ENCODE data around the gene TFIP11.

The TFIP11 gene

GRCh38 chr22:26501996-26502395, 10.3 kb downstream of the TFIP11 start:
- H3K4me3 ChIP-seq (ENCODE audit: low read length) = no peak overlapping the region
- H3K4me2 ChIP-seq (ENCODE audit: low read length) = no peak overlapping the region
- H3K4me1 ChIP-seq (ENCODE audit: control insufficient read depth, insufficient read depth, low read length) = peaks cover 6% of the 10 kb centered on the region
- H3K36me3 ChIP-seq (ENCODE audit: insufficient read depth, low read length) = peaks cover 69% of the 10 kb centered on the region
- H3K9me3 ChIP-seq (replicated peaks; ENCODE audit: low read length) = no peaks in the 10 kb centered on the region
- H3K27me3 ChIP-seq (ENCODE audit: control insufficient read depth, insufficient read depth, low read length) = no peaks in the 10 kb centered on the region
- H3K9ac ChIP-seq (ENCODE audit: low read depth, low read length) = no peak overlapping the region

DNA sequence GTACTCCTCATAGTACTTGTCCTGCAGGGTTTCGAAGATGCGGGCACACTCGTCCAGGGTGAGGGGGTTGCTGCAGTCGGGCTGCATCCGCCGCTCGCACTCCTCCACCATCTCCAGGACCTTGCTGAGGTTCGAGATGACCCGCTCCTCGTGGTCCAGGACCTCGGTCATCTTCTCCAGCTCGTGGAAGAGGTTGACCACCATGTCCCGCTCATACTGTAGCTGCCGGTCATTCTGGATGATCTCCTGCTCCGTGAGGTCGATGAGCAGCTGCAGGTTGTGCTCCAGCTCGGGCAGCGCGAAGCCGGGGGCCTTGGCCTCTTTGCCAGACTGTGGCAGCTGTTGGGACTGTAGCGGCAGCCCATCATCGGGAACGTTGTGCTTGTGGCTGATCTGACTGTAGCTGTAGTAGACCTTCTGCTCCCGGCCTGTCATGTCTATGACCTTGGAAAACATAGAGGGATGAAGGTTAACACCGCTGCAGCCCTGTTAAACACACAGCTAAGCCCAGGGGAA, 13.0 kb downstream of the TFIP11 start:
- Histone ChIP-seq H3K4me3 (ENCODE audit: low read length) (no peak overlapping the region), H3K4me1 (ENCODE audit: control insufficient read depth, insufficient read depth, low read length) (peaks cover 6% of the 10 kb centered on the region), H3K36me3 (ENCODE audit: insufficient read depth, low read length) (peaks cover 72% of the 10 kb centered on the region), H3K9ac (ENCODE audit: low read depth, low read length) (no peak overlapping the region), H3K9me3 (replicated peaks; ENCODE audit: low read length) (no peaks in the 10 kb centered on the region), H3K4me2 (ENCODE audit: low read length) (no peak overlapping the region), H3K27me3 (ENCODE audit: control insufficient read depth, insufficient read depth, low read length) (no peaks in the 10 kb centered on the region)

DNA sequence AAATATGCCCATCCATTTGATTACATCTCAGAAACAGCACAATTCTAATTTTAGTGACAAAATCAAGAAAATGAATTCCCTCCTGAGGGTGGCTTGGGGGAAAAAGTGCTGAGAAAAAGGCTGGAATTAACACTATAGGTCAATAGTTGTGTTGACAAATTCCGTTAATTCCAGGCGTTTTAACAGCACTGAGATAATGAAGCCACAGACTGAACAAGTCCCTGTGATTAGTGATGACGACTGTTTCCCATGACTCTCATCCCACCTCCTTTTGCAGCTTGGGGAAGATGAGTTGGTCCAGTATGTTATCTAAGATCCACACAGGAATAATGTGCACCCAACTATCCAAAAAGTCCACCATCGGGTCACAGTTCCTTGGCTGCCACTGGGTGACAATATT, 15.8 kb downstream of the TFIP11 start:
- no peaks in the 10 kb centered on the region for H3K27me3 ChIP-seq (ENCODE audit: control insufficient read depth, insufficient read depth, low read length)
- H3K9me3 ChIP-seq (replicated peaks; ENCODE audit: low read length) = no peaks in the 10 kb centered on the region
- H3K4me2 ChIP-seq (ENCODE audit: low read length) = no peak overlapping the region
- H3K4me1 ChIP-seq (ENCODE audit: control insufficient read depth, insufficient read depth, low read length) = peaks cover 6% of the 10 kb centered on the region
- H3K4me3 ChIP-seq (ENCODE audit: low read length) = no peak overlapping the region
- no peak overlapping the region for H3K9ac ChIP-seq (ENCODE audit: low read depth, low read length)
- peaks cover 68% of the 10 kb centered on the region for H3K36me3 ChIP-seq (ENCODE audit: insufficient read depth, low read length)

- Histone ChIP-seq H3K4me2 (ENCODE audit: low read length) (no peak overlapping the region), H3K9ac (ENCODE audit: low read depth, low read length) (no peak overlapping the region), H3K36me3 (ENCODE audit: insufficient read depth, low read length) (peaks cover 77% of the 10 kb centered on the region), H3K27me3 (ENCODE audit: control insufficient read depth, insufficient read depth, low read length) (no peaks in the 10 kb centered on the region), H3K4me1 (ENCODE audit: control insufficient read depth, insufficient read depth, low read length) (no peaks in the 10 kb centered on the region), H3K9me3 (replicated peaks; ENCODE audit: low read length) (no peaks in the 10 kb centered on the region), H3K4me3 (ENCODE audit: low read length) (no peak overlapping the region)
Measured at GRCh38 chr22:26494506-26494905, 17.8 kb downstream of the TFIP11 start.

DNA sequence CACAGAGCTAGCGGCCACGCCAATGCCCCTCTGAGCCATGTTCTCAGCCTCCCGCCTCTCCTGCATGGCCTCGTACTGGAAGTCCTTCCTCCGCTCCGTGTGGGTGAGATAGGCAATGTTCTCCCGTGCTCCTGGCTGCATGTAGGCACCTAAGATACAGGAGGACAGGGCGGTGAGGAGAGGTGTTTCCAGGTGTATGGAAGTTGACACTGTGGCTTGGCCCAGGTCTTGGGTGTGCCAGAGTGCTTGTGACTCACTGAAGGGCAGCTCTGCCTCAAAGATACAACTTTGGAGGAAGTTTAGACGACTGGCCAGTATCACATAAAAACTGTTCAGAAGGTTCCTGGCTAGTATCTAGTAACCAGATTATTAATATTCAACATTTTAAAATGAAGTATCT, 20.1 kb downstream of the TFIP11 start:
- no peak overlapping the region for H3K9ac ChIP-seq (ENCODE audit: low read depth, low read length)
- H3K4me1 ChIP-seq (ENCODE audit: control insufficient read depth, insufficient read depth, low read length) = no peaks in the 10 kb centered on the region
- H3K36me3 ChIP-seq (ENCODE audit: insufficient read depth, low read length) = peaks cover 87% of the 10 kb centered on the region
- no peaks in the 10 kb centered on the region for H3K27me3 ChIP-seq (ENCODE audit: control insufficient read depth, insufficient read depth, low read length)
- no peak overlapping the region for H3K4me2 ChIP-seq (ENCODE audit: low read length)
- H3K9me3 ChIP-seq (replicated peaks; ENCODE audit: low read length) = no peaks in the 10 kb centered on the region
- H3K4me3 ChIP-seq (ENCODE audit: low read length) = no peak overlapping the region

DNA sequence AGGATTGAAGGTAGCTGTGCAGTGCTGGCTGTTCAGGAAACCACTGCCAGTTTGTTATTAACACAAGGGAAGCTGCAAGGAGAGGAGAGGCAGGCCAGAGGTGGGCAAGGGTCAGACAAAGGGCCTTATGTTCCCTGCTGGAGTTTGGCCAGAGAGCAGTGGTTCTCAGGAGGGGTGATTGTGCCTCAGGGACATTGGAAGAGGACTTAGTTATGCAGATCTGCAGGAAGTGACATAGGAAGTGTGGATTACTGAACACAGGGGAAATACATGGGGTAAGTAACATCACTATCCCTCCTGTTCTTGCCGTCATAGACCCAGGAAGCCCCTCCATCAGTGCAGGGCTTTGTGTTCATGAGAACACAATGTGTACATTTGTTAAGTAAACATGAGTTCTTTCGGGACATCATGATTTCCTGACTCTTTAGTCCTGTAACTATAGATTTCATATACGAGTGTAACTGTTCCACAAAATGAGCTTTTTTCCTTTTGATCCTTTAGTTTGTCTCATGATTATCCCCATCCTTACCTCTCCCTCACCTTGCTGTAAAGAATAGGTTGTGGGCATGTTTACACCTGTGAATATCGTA, 22.7 kb downstream of the TFIP11 start:
- Histone ChIP-seq H3K4me2 (ENCODE audit: low read length) (no peak overlapping the region), H3K4me1 (ENCODE audit: control insufficient read depth, insufficient read depth, low read length) (peaks cover 12% of the 10 kb centered on the region), H3K4me3 (ENCODE audit: low read length) (no peak overlapping the region), H3K36me3 (ENCODE audit: insufficient read depth, low read length) (peaks cover 67% of the 10 kb centered on the region), H3K9ac (ENCODE audit: low read depth, low read length) (no peak overlapping the region), H3K27me3 (ENCODE audit: control insufficient read depth, insufficient read depth, low read length) (no peaks in the 10 kb centered on the region), H3K9me3 (replicated peaks; ENCODE audit: low read length) (no peaks in the 10 kb centered on the region)

GRCh38 chr22:26487996-26488395, 24.3 kb downstream of the TFIP11 start:
- Histone ChIP-seq H3K4me1 (ENCODE audit: control insufficient read depth, insufficient read depth, low read length) (peaks cover 16% of the 10 kb centered on the region), H3K9me3 (replicated peaks; ENCODE audit: low read length) (no peaks in the 10 kb centered on the region), H3K27me3 (ENCODE audit: control insufficient read depth, insufficient read depth, low read length) (no peaks in the 10 kb centered on the region), H3K4me3 (ENCODE audit: low read length) (no peak overlapping the region), H3K9ac (ENCODE audit: low read depth, low read length) (no peak overlapping the region), H3K36me3 (ENCODE audit: insufficient read depth, low read length) (peaks cover 53% of the 10 kb centered on the region), H3K4me2 (ENCODE audit: low read length) (no peak overlapping the region)

DNA sequence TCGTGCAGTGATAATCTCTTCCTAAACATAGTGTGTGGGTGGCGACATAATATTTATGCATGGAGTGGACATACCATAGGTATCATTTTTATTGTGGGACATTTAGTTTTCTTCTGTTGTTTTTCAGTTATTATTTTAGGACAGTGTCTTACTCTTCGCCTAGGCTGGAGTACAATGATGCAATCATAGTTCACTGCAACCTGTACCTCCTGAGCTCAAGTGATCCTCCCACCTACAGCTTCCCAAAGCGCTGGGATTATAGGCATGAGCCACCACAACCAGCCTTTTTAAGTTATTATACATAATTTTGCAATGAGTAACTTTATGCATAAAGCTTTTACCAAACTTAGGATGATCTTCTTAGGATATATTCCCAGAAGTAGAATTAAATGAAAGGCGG, 25.9 kb downstream of the TFIP11 start:
- H3K27me3 ChIP-seq (ENCODE audit: control insufficient read depth, insufficient read depth, low read length) = no peaks in the 10 kb centered on the region
- no peak overlapping the region for H3K4me3 ChIP-seq (ENCODE audit: low read length)
- no peak overlapping the region for H3K9ac ChIP-seq (ENCODE audit: low read depth, low read length)
- peaks cover 22% of the 10 kb centered on the region for H3K4me1 ChIP-seq (ENCODE audit: control insufficient read depth, insufficient read depth, low read length)
- H3K36me3 ChIP-seq (ENCODE audit: insufficient read depth, low read length) = peaks cover 40% of the 10 kb centered on the region
- no peak overlapping the region for H3K4me2 ChIP-seq (ENCODE audit: low read length)
- no peaks in the 10 kb centered on the region for H3K9me3 ChIP-seq (replicated peaks; ENCODE audit: low read length)

- Histone ChIP-seq H3K4me3 (ENCODE audit: low read length) (no peak overlapping the region), H3K36me3 (ENCODE audit: insufficient read depth, low read length) (peaks cover 35% of the 10 kb centered on the region), H3K4me1 (ENCODE audit: control insufficient read depth, insufficient read depth, low read length) (peaks cover 22% of the 10 kb centered on the region)
Measured at GRCh38 chr22:26485806-26486390, 26.4 kb downstream of the TFIP11 start.

GRCh38 chr22:26485013-26485412, 27.3 kb downstream of the TFIP11 start:
- H3K9ac ChIP-seq (ENCODE audit: low read depth, low read length) = peak overlapping the region; percentile 98
- no peaks in the 10 kb centered on the region for H3K27me3 ChIP-seq (ENCODE audit: control insufficient read depth, insufficient read depth, low read length)
- peak overlapping the region; percentile 95 for H3K4me3 ChIP-seq (ENCODE audit: low read length)
- peaks cover 22% of the 10 kb centered on the region for H3K4me1 ChIP-seq (ENCODE audit: control insufficient read depth, insufficient read depth, low read length)
- H3K9me3 ChIP-seq (replicated peaks; ENCODE audit: low read length) = no peaks in the 10 kb centered on the region
- H3K36me3 ChIP-seq (ENCODE audit: insufficient read depth, low read length) = peaks cover 29% of the 10 kb centered on the region
- peak overlapping the region; percentile 85 for H3K4me2 ChIP-seq (ENCODE audit: low read length)

More at GRCh38 chr22:26485806-26486390, 26.4 kb downstream of the TFIP11 start:
- Histone ChIP-seq H3K9ac (ENCODE audit: low read depth, low read length) (no peak overlapping the region), H3K27me3 (ENCODE audit: control insufficient read depth, insufficient read depth, low read length) (no peaks in the 10 kb centered on the region), H3K4me2 (ENCODE audit: low read length) (peak overlapping the region; percentile 85), H3K9me3 (replicated peaks; ENCODE audit: low read length) (no peaks in the 10 kb centered on the region)

DNA sequence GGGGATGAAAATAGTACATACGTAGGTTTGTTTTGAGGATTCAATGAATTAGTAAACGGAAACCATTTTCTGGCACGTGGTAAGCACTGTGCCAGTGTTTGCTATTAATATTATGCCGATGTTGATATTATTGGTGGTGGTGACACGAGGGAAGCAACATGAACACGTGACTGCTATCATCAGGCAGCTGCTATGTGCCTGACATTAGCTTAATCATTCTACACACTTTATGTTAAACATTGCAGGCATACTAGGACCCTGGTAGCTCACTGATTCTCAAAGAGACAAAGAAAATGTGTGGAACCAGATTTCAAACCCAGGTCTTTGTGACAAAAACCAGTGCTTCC, 27.9 kb downstream of the TFIP11 start:
- Histone ChIP-seq H3K4me2 (ENCODE audit: low read length) (peak overlapping the region; percentile 85), H3K36me3 (ENCODE audit: insufficient read depth, low read length) (peaks cover 22% of the 10 kb centered on the region), H3K9me3 (replicated peaks; ENCODE audit: low read length) (no peaks in the 10 kb centered on the region), H3K4me1 (ENCODE audit: control insufficient read depth, insufficient read depth, low read length) (peaks cover 26% of the 10 kb centered on the region), H3K27me3 (ENCODE audit: control insufficient read depth, insufficient read depth, low read length) (no peaks in the 10 kb centered on the region), H3K9ac (ENCODE audit: low read depth, low read length) (peak overlapping the region; percentile 98), H3K4me3 (ENCODE audit: low read length) (peak overlapping the region; percentile 95)

All from skeletal muscle satellite cell (primary cell).